Smooth muscle cell (in vitro differentiated cells): ENCODE data around the gene PCSK5. TPM values are rescaled to one million over a fixed set of nuclear protein-coding genes. Genes with fewer than 3 reads are reported as not detected.

Source experiments
- DNase-seq: peaks from one replicate; lab custom pipeline; 2025; ENCODE audit not compliant: unreplicated experiment; lab: John Stamatoyannopoulos, UW
- H2AFZ ChIP-seq: fragments of 200-600 bp; sonication (generic); 2 replicates; pipeline ENCODE4 v1.6.0; 2016; ENCODE audit warnings: antibody characterized with exemption, low read depth, mild to moderate bottlenecking
- H3F3A ChIP-seq: fragments of 200-600 bp; sonication (generic); 2 replicates; pipeline ENCODE4 v1.6.0; 2017; ENCODE audit warnings: antibody characterized with exemption, low read depth
- H3K27ac ChIP-seq: fragments of 200-600 bp; sonication (generic); 2 replicates; pipeline ENCODE4 v1.5.1; 2016; ENCODE audit warnings: low read depth, mild to moderate bottlenecking
- H3K27me3 ChIP-seq: fragments of 200-600 bp; sonication (generic); 2 replicates; pipeline ENCODE4 v1.6.1; 2016; ENCODE audit warnings: low read depth, mild to moderate bottlenecking
- H3K36me3 ChIP-seq: fragments of 200-600 bp; sonication (generic); 2 replicates; pipeline ENCODE4 v1.5.1; 2016; ENCODE audit warnings: low read depth
- H3K4me1 ChIP-seq: fragments of 200-600 bp; sonication (generic); 2 replicates; pipeline ENCODE4 v1.5.1; 2016; ENCODE audit warnings: low read depth
- H3K4me2 ChIP-seq: fragments of 200-600 bp; sonication (generic); 2 replicates; pipeline ENCODE4 v1.6.0; 2016; ENCODE audit warnings: mild to moderate bottlenecking
- H3K4me3 ChIP-seq: fragments of 200-600 bp; sonication (generic); 2 replicates; pipeline ENCODE4 v1.5.1; 2016; ENCODE audit warnings: mild to moderate bottlenecking
- H3K79me2 ChIP-seq: fragments of 200-600 bp; sonication (generic); 2 replicates; pipeline ENCODE4 v1.6.0; 2016; ENCODE audit warnings: low read depth, mild to moderate bottlenecking
- H3K9ac ChIP-seq: fragments of 200-600 bp; sonication (generic); 2 replicates; pipeline ENCODE4 v1.6.0; 2016; ENCODE audit warnings: low read depth
- H3K9me3 ChIP-seq: fragments of 200-600 bp; sonication (generic); replicated peaks from 2 replicates; pipeline ENCODE4 v1.5.1; 2016; ENCODE audit warnings: low read depth
- H4K20me1 ChIP-seq: fragments of 200-600 bp; sonication (generic); 2 replicates; pipeline ENCODE4 v1.6.0; 2016; ENCODE audit warnings: low read depth
- WGBS: methylation state at CpG from one replicate; pipeline ENCODE4 v1.1.7; 2016; ENCODE audit warnings: low lambda C conversion rate; 5-methylcytosine and 5-hydroxymethylcytosine counted together
- polyA plus RNA-seq: library from polyadenylated mRNA; unstranded; fragments of >200 nt; fragmentation: Nextera tagmentation; extraction: Ambion mirVana; gene quantifications from 2 replicates; pipeline ENCODE4 v1.2.1, GENCODE V29; 2016
- total RNA-seq: library from RNA; depleted of rRNA; stranded (reverse); fragments of >200 nt; gene quantifications from 2 replicates; pipeline ENCODE4 v1.2.3, GENCODE V29; 2014
- TF ChIP-seq, protein P1 (sequence below): fragments of 200-600 bp; sonication (generic); IDR thresholded peaks from 2 replicates; pipeline ENCODE4 v1.5.1; 2017; ENCODE audit warnings: borderline replicate concordance, mild to moderate bottlenecking, antibody characterized with exemption; ENCODE audit not compliant: insufficient read depth, poor library complexity, severe bottlenecking

Gene PCSK5
- total and polyA plus RNA-seq, 2 experiments from 2014 or later = 2.3 to 2.8 TPM

- Histone ChIP-seq H3K4me3 (no peak overlapping the region), H3K4me1 (no peaks in the 10 kb centered on the region), H4K20me1 (no peaks in the 10 kb centered on the region), H3K4me2 (no peak overlapping the region), H2AFZ (no peak overlapping the region), H3K9ac (no peak overlapping the region), H3K27ac (no peak overlapping the region), H3F3A (no peaks in the 10 kb centered on the region), H3K9me3 (no peaks in the 10 kb centered on the region), H3K27me3 (no peaks in the 10 kb centered on the region), H3K36me3 (no peaks in the 10 kb centered on the region), H3K79me2 (no peaks in the 10 kb centered on the region)
- 92% methylated on average over 2 of the region's 2 CpGs for WGBS
- DNase-seq = no peak
- TF ChIP-seq, protein P1, sequence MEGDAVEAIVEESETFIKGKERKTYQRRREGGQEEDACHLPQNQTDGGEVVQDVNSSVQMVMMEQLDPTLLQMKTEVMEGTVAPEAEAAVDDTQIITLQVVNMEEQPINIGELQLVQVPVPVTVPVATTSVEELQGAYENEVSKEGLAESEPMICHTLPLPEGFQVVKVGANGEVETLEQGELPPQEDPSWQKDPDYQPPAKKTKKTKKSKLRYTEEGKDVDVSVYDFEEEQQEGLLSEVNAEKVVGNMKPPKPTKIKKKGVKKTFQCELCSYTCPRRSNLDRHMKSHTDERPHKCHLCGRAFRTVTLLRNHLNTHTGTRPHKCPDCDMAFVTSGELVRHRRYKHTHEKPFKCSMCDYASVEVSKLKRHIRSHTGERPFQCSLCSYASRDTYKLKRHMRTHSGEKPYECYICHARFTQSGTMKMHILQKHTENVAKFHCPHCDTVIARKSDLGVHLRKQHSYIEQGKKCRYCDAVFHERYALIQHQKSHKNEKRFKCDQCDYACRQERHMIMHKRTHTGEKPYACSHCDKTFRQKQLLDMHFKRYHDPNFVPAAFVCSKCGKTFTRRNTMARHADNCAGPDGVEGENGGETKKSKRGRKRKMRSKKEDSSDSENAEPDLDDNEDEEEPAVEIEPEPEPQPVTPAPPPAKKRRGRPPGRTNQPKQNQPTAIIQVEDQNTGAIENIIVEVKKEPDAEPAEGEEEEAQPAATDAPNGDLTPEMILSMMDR = no peak
Measured at GRCh38 chr9:75975071-75975470, 84.6 kb downstream of the PCSK5 start.

GRCh38 chr9:75976549-75976948 lies 86.1 kb downstream of the PCSK5 start:
- TF ChIP-seq, protein P1 = no peak
- H3K36me3 ChIP-seq = no peaks in the 10 kb centered on the region
- no peak overlapping the region for H3K4me2 ChIP-seq
- H3K4me3 ChIP-seq = no peak overlapping the region
- H3K79me2 ChIP-seq = no peaks in the 10 kb centered on the region
- no peaks in the 10 kb centered on the region for H3F3A ChIP-seq
- H3K9ac ChIP-seq = no peak overlapping the region
- DNase-seq = no peak
- H4K20me1 ChIP-seq = no peaks in the 10 kb centered on the region
- H3K27me3 ChIP-seq = no peaks in the 10 kb centered on the region
- H2AFZ ChIP-seq = no peak overlapping the region
- H3K9me3 ChIP-seq = no peaks in the 10 kb centered on the region
- H3K4me1 ChIP-seq = no peaks in the 10 kb centered on the region
- no peak overlapping the region for H3K27ac ChIP-seq

DNA sequence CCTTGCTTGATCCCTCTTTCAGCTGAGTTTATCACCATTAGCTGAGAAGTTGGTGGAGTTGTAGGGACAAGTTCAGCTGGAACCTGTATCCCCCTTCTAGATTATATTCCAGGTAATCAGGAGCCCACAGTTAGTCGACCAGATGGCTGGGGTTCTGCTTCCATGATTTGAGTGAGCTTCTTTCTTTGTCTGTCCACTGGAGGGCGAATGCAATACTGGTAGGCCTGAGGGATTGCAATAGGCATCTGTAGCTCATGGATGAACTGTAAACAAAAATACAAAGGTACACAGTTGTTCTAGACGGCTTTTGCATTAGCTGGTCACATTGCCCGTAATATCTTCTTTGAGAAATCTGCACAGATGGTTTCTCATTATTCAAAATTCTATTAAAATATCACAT lies 88.9 kb downstream of the PCSK5 start:
- TF ChIP-seq, protein P1 = peak; percentile 14
- 49% methylated on average over 4 of the region's 4 CpGs for whole genome bisulfite sequencing

DNA sequence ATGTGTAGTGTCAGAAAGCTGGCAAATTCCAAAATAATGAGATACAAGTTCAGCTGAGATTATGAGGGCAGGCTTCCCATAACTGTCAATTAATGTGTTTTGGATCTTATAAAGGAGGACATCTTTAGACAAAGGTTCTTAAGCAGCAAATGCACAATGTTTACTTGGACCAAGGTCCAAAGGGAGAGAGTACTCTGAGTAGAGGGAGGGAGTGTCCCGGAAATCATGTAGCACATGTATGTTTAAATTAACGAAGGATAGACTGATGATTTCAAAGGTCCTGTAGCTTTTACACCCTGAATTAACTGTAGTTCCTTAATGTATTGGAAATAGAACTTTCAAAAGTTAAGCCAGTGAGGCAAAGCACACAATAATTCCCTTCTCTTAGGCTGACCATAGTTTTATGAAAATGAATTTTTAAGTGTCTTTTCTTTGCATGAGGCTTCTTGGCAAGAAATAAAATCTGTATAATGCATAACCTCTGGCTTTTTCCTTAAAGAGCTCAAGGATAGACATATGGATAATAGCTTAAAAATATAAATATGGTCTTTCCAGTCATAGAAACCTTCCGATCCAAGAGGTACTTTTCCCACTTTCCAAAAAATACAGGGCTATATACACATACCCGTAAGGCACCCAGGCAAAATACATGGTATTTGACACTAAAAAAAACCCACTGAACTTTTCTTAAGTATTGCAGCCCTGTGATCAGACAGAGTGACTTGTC lies 93.0 kb downstream of the PCSK5 start:
- H2AFZ ChIP-seq = no peak overlapping the region
- H3K79me2 ChIP-seq = no peaks in the 10 kb centered on the region
- H3K36me3 ChIP-seq = no peaks in the 10 kb centered on the region
- H3K9ac ChIP-seq = no peak overlapping the region
- H4K20me1 ChIP-seq = no peaks in the 10 kb centered on the region
- DNase-seq = no peak
- H3K4me2 ChIP-seq = no peak overlapping the region
- H3K9me3 ChIP-seq = no peaks in the 10 kb centered on the region
- no peaks in the 10 kb centered on the region for H3K27me3 ChIP-seq
- no peak overlapping the region for H3K4me3 ChIP-seq
- H3F3A ChIP-seq = no peaks in the 10 kb centered on the region
- 97% methylated on average over 4 of the region's 4 CpGs for WGBS
- H3K4me1 ChIP-seq = no peaks in the 10 kb centered on the region
- no peak overlapping the region for H3K27ac ChIP-seq
- TF ChIP-seq, protein P1 = no peak

More for the DNA sequence above, 88.9 kb downstream of the PCSK5 start:
- no peaks in the 10 kb centered on the region for H3K79me2 ChIP-seq
- H3K27ac ChIP-seq = no peak overlapping the region
- no peak overlapping the region for H2AFZ ChIP-seq
- H4K20me1 ChIP-seq = no peaks in the 10 kb centered on the region
- H3F3A ChIP-seq = no peaks in the 10 kb centered on the region
- no peak for DNase-seq
- H3K9ac ChIP-seq = no peak overlapping the region
- no peak overlapping the region for H3K4me2 ChIP-seq
- H3K27me3 ChIP-seq = no peaks in the 10 kb centered on the region
- H3K36me3 ChIP-seq = no peaks in the 10 kb centered on the region
- no peaks in the 10 kb centered on the region for H3K9me3 ChIP-seq
- no peaks in the 10 kb centered on the region for H3K4me1 ChIP-seq
- H3K4me3 ChIP-seq = no peak overlapping the region
